HTR-8/SVneo (cell line): ENCODE measurements around the gene HSDL2.
A peak's percentile ranks its signal among the peaks of the same experiment; 100 is the strongest.
"Not testable (repeated sequence)": the region's sequence is repeated elsewhere in the genome, so short reads cannot be mapped to it uniquely, and the experiment has no call there.

ENCODE experiments used
- DNase-seq: peaks from one replicate; pipeline ENCODE4 v3.0.0; 2011; ENCODE audit warnings: low spot score, mixed read lengths; ENCODE audit not compliant: insufficient read length
- FAIRE-seq: peaks from 2 replicates; lab custom pipeline; 2011; peaks lifted over from hg19 to GRCh38; lab: Jason Lieb, UNC

The HSDL2 gene

DNA sequence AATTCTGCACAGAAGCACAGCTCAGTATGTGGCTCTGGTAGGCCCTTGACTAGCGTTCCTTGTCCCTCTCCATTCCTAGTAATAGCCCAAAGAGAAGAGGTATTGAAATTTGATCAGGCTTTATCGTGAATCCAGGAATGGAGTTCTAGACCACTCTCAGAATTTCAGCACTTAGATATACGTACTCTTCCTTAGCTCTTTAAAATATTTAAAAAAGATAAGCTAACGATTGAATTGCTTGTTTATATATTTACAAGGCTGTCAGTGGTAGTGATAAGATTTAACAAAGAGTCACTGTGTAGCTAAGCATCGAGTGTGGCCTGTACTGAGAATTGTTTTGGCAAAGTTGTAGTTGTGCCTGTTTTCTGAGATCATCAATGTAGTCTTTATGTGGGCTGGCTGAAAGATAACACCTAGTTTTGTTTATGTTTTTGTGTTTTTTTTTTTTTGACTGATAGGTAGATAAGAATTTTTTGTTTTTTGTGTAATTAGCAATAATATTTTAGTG is 109.2 kb downstream of the HSDL2 start:
- FAIRE-seq, result no peak
- DNase-seq, result no peak

DNA sequence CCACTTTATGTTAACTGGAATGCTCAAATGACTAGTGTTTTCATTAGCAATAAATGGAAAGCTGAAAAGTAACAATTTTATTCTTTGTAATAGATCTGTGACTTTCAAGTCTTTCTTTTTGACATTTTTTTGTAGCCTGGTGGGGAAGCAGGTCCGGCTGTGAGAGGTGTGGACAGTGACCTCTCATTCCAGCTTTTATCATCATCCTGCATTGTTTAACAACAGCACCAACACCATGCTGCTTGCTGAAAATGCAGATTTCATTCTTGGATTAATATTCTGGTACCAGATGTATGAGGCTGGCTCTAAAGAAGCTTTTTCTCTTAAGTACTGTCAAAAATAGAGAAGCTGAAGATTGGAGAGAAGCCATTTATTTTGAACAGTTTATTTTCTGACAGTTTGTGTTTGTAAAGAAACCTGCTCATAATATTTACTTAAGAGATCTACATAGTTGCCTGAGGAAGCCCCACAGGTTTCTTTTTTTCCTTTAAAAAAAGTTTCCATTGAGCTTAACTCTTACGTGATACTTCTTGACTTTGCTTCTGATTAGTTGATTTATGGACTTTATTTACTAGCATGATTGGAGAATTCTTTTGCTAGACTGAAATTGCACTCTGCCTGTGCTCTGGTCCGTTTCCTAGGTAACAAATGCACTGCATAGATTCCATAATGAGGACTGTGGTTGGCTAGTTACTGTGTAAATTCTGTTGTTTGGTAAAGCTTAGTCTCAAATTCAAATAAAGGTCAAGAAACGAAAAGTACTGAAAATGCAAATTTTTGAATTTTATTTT is 110.2 kb downstream of the HSDL2 start:
- DNase-seq (no peak), FAIRE-seq (no peak)

DNA sequence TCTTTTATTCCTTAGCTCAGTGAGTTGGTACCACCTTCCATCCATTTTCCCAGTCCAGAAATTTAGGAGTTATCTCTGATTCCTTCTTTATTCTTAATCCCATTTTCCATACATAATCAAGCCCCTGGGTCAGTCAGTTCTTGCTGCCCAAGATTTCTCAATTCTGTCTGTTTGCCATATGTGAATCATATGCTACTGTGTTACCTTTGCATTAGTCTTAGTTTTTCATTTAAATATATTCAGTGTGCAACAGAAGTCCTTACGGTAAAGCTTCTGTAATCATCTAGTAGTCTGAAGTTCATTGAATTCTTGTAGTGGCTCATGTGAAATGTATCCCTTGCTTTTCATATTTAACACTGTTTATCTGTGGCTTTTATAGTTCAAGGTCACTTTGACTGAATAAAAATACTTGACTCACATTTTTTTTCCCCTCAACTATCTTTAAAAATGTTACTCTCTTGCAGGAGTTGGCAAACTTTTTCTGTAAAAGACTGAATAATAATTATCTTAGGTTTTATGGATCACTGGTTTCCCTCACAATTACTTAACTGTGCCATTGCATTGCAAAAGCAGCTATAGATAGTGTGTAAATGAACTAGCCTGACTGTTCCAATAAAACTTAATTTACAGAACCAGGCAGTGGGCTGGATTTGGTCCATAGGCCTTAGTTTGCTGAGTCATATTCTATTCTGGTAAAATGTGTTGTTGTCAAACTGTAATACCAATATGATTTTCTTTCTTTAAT is 113.7 kb downstream of the HSDL2 start:
- FAIRE-seq (no peak), DNase-seq (no peak)

DNA sequence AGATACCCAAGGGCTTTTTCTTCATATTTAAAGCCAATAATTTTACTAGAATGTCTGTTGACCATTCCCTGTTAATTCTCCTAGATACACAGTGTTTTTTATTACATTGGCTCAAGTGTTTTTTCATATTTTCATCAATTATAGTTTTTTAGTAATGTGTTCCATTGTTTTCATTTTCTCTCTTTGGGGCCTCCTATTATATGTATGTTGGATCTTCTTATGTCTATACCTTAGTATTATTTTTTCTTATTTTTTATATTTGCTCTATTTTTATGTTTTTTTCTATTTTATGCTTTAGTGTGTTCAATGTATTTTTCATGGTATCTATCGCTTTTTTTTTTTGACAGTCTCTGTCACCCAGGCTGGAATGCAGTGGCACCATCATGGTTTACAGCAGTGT is 114.2 kb downstream of the HSDL2 start:
- FAIRE-seq, result no peak
- DNase-seq, result no peak

DNA sequence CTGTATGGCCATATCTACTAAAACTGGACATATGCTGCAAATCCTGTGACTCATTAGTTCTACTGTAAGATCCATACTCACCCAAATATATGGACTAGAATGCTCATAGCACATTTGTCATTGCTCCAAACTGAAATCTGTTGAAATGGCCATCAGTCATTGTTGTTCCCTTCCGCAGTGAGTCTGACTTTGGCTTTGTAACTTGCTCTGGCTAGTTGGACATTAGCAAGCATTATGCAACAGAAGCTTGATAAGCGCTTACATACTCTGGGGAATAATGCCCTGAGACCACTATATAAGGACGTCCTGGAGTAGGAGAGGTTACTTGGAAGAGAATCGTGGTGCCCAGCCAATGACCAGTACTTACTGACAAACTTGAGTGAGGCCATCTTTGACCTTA is 115.7 kb downstream of the HSDL2 start:
- DNase-seq, result no peak
- FAIRE-seq, result no peak

DNA sequence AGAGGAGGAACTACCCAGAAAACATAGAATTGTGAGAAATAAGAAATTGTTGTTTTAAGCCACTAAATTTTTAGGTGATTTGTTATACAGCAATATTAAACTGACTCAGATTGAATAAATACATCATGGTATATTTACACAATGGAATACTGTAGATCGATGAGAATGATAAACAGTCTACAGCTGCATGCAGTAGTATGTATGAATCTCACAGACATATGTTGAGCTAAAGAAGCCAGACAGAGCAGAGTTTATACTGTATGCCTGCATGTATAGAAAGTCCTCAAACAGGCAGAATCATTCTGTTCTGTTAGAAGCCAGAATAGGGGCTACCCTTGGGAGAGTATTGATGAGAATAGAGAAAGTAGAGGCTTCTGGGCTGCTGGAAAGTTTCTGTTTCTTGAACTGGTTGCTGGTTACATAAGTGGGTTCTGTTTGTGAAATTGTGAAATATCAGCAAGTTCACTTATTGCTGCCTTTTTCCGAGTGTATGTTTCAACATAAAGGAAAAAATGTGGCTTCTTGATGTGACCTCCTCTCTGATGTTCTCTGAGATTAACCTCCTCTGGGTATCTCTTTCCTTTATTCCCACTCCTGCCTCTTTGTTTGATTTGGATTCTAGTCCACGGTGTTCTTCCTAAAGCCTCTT is 116.3 kb downstream of the HSDL2 start:
- FAIRE-seq, result no peak
- no peak for DNase-seq

DNA sequence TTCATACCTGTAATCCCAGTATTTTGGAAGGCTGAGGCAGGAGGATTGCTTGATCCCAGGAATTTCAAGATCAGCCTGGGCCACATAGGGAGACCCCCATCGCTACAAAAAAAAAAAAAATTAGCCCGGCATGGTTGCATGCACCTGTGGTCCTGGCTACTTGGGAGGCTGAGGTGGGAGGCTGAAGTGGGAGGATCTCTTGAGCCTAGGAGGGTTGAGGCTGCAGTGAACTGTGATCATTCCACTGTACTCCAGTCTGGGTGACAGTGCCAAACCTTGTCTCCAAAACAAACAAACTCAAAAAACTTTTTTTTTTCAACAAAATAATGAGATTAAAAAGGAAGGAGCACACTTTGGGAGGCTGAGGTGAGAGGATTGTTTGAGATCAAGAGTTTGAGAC is 120.9 kb downstream of the HSDL2 start:
- DNase-seq (no peak), FAIRE-seq (no peak)

DNA sequence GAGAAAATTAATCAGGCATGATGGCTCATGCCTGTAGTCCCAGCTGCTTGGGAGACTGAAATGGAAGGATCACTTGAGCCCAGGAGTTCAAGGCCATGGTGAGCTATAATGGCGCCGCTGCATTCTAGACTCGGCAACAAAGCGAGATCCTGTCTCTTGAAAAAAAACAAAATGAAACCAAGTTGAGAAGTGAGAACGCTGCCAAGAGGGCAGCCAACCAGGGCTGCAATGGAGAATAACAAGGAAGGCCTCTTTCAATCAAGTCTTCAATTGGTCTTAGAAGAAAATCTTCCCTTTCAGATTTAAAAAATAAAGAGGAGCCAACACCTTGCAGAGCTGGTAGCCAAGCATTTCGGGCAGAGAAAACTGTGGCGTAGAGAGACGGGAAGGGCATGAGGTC is 121.4 kb downstream of the HSDL2 start:
- FAIRE-seq (no peak), DNase-seq (no peak)

DNA sequence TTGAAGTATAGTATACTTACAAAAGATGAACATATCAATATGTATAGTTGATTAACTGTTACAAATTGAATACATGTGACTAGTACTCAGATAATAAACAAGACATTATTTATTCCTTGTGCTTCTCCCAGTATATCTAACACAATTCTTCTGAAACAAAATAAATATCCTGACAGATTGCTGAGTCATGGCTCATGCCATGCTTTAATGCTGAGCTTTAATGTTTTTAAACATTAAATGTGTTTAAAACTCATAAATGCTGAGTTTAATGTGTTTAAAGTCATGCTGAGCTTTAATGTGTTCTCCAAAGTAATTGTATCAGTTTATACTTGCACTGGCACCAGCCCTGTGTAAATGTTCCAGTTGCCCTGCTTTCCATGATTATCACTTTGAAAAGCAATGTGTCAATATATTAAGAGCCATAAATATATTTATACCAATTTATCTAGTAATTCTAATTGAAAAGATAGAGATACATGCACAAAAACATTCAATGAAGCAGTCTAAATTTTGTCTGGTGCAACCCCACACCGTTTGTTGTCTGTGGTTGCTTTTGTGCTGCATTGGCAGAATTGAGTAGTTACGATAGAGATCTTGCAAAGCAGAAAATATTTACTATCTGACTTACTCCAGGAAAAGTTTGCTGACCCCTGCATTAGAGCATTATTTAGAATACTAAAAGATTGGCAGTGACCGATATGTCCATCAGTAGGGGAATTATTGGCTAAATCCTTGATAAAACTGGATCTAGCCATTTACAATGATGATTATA is 122.5 kb downstream of the HSDL2 start:
- no peak for DNase-seq
- no peak for FAIRE-seq

DNA sequence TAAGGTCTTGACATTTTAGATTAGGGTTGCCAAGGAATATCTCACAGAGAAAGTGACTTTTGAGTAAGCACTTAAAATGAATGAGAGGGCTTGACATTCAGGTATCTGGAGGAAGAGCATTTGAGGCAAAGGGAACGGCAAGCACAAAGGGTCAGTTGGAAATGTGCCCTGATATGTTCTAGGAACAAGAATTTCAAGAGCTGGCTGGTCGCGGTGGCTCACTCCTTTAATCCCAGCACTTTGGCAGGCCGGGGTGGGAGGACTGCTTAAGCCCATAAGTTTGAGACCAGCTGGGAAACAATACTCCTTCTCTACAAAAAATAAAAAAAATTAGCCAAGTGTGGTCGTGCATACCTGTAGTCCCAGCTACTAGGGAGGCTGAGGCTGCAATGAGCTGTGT is 123.3 kb downstream of the HSDL2 start:
- DNase-seq (no peak), FAIRE-seq (no peak)

DNA sequence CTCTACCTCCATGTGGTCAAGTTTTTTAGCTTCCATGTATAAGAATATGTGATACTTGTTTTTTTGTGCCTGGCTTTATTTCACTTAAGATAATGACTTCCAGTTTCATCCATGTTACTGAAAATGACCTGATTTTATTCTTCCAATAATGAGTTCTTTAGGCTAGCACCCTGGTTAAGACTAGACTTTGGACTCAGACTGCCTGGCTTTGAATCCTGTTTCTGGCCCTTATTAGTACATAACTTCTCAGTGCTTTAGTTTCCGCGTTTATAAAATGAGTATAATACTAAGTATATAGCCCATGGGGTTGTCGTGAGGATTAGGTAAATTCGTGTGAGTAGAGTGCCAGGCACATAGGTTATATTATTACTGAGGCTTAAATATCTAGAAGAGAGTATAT is 125.2 kb downstream of the HSDL2 start:
- no peak for DNase-seq
- no peak for FAIRE-seq

DNA sequence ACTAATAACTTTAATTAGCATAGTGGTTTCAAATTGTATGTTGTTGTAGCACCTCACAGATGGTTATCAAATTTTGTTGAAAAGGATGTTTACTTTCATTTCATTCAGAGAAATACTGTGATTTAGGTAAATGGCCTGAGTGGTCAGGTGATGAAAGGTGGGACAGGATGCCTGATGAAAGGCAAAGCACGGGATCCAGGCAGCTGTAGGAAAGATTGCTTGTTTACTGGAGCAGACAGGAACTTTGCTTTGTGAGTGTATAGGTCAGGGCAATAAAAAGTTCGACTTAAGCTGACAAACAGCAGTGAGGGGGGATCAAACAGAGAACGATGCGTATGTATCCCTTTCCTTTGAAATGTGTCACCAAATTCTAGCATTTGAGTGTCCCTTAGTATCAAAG is 125.7 kb downstream of the HSDL2 start:
- FAIRE-seq (no peak), DNase-seq (no peak)

DNA sequence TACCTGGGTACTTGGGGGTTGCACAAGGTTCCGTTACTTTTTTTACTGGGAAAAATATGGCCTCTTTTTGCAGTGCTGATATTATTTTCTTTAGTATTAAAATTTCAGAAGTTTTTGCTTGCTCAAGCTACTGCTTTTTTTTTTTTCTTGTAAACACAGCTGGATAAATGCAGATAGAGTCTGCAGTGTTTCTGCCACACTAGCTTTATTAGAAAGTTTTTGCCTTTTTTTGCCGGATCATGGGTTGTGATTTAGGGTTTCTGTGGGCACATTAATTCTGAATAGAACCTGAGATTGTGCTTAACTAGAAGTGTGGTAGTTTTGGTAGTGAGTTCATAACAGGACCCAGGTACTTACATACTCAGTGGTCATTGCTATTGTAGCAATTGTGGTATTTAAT is 126.7 kb downstream of the HSDL2 start:
- DNase-seq (no peak), FAIRE-seq (no peak)

DNA sequence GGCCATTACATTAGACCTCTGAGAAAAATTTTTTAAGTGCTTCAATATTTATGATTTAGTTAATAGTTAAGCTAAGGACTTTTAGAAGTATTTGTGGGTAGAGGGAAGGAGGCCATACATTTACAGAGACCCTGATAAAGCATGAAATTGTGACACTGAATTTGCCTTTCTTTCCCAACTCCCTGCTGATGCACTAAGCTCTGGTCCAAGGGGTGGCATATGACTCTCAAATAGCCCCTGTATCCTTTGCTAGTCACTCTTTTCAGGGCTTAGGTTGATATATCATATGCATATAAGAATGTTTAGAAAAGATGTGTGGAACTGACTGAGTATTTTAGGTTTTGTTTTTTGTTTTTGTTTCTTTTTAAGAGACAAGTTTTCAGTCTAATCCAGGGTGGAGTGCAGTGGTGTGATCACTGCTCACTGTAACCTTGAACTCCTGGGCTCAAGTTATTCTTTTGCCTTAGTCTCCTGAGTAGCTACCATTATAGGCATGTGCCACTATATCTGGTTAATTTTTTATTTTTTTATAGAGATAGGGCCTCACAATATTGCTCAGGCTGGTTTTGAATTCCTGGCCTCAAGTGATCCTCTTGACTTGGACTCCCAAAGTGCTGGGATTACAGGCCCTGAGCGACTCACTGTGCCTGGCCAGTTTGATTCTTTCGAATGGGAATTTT is 127.2 kb downstream of the HSDL2 start:
- FAIRE-seq, result no peak

DNA sequence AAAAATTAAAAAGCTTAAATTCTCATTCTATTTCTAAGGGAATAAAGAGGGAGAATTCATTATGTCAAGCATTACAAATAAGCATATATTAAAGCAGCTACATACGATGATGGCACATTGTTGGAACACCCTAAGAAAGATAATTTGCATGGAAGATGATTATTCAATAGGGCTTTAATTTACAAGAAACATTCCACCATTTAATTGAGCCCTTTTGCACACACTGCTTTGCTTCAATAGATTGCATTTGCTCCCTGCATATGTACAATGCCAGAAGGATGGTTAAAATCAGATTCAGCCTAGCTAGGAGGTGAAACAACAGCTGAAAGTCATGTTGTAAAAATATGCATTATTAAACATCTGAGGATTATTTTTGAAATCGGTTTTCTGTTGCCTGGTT is 128.5 kb downstream of the HSDL2 start:
- no peak for DNase-seq

More for the DNA sequence above, 127.2 kb downstream of the HSDL2 start:
- no peak for DNase-seq

DNA sequence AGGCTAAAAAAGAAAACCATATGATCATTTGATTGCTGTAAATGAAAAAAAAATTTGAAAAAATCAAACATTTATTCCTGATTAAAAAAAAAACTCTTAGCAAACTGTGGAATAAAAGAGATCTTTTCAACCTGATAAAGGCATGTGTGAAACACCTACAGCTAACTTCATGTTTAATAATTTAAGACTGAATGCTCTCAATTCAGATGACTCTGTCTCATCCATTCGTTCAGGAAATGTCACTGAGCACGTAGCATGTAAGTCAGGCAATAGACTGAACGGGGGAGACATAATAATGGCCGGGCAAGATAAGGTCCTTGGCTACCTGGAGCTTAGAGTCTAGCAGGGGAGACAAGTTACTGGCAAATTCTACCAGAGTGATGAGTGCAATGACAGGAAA is 132.5 kb downstream of the HSDL2 start:
- FAIRE-seq, result peak; percentile 68
- not testable (repeated sequence) for DNase-seq

More for the DNA sequence above, 128.5 kb downstream of the HSDL2 start:
- FAIRE-seq, result no peak

DNA sequence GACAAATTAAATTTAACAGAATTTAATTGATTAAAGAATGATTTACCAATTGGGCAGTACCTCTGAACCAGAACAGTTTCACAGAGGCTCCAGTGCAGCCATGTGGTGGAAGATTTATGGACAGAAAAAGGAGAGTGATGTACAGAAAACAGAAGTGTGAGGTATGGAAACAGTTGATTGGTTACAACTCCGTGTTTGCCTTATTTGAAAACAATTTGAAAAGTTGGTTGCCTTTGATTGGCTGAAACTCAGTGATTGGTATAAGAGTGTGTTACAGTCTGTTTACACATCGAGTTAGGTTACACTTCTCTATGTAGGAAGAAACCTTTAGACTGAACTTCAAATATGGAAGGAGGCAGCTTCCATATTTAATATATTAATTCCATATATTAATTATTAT is 136.9 kb downstream of the HSDL2 start:
- FAIRE-seq (no peak), DNase-seq (no peak)

DNA sequence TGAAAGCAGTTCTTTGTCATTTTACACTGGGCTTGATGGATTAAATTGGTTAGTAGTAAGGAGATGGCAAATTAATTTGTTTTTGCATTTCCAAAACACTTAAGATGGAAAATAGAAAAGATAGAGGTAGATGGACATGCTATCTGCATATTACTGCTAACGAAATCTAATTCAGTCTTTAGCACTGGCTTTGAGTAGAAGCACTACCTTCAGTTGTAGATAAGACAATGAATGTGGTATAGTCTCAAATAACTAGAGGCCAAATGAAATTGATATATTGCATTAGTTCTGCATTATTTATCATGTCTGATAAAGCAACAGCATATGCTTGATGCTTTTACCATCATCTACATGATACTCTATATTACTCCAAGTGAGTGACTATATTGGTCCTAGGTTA is 140.2 kb downstream of the HSDL2 start:
- DNase-seq (no peak), FAIRE-seq (no peak)

DNA sequence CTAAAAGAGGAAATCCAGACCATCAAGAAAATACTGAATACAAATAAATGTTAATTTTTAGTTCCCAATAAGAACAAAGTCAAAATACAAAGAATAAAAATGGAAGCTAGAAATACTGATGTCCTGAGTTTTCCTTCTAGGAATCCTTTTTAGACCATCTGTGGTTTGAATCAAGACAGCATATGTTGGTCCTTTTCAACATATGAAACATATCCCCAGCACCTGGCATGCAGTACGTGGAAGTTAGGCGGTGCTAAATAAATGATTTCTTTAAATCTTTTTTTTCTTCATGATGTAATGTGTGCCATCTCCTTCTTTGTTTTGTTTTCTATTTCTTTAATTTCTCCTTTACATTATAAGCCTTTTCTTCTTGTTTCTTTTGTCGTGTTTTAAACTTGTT is 140.7 kb downstream of the HSDL2 start:
- DNase-seq (no peak), FAIRE-seq (no peak)
